Activated naive CD8-positive, alpha-beta T cell treated with anti-CD3 and anti-CD28 coated beads, Interleukin-2, amount 50 U/mL, for 16 hours (primary cell): ENCODE results near the gene ULBP2.
A peak's percentile ranks its signal among the peaks of the same experiment; 100 is the strongest.
"Not testable (repeated sequence)": the region's sequence is repeated elsewhere in the genome, so short reads cannot be mapped to it uniquely, and the experiment has no call there.

Experiments
- DNase-seq: peaks from one replicate; pipeline ENCODE4 v3.0.0-alpha.2; 2020; ENCODE audit warnings: low read depth, low spot score

The ULBP2 gene

GRCh38 chr6:149925974-149926777 is 15.6 kb upstream of the ULBP2 start:
- DNase-seq: peak; percentile 56

DNA sequence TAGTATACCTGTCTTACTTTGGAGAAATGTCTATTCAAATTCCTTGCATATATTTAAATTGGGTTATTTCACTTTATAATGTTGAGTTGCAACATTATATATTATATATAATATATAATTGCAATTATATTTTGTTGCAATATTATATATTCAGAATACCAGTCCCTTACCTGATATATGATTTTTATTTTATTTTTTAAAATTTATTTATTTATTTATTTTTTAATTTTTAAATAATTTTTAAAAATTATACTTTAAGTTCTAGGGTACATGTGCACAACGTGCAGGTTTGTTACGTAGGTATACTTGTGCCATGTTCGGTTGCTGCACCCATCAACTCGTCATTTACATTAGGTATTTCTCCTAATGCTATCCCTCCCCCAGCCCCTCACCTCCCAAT is 14.8 kb upstream of the ULBP2 start:
- not testable (repeated sequence) for DNase-seq

- no peak for DNase-seq
Observed at GRCh38 chr6:149929422-149929821, 12.4 kb upstream of the ULBP2 start.

- no peak for DNase-seq
Observed at GRCh38 chr6:149931501-149931900, 10.3 kb upstream of the ULBP2 start.

- no peak for DNase-seq
Observed at GRCh38 chr6:149933036-149933435, 8.8 kb upstream of the ULBP2 start.

DNA sequence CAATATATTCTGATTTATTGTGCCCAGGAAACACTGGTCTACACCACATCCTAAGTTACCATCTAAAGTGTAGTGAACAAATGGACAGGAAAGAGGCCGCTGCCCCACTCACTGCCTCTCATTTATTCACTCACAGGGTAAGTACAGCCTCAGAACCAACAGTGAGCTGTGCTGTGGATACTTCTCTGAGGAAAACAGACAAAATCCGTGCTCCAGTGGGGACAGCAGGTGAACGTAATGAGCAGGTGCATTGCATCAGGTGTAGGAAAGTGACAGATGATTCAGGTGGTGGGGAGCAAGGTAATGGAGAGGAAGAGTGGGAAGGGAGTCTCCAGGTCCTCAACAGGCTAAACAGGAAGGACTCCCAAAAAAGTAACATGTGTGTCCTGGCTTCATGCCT is 8.4 kb upstream of the ULBP2 start:
- DNase-seq: no peak

- peak; percentile 36 for DNase-seq
Observed at GRCh38 chr6:149934249-149935156, 7.3 kb upstream of the ULBP2 start.

DNA sequence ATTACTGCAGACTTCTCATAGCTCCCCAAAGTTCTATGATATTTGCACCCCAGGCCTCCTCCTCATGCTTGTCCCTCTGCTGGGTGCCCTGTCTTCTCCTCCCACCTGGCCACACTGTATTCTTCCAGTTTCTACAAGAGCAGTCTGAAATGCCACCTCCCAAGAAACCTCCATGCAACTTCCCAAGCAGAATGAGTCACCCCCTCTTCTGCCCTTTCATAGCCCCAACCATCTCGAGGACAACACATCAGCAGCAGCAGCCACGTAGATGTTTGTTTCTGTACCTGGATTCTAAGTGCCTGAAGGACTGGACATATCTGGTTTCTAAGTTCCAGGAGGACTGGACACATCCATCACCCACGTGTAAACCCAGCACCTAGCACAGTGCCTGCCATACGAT is 6.6 kb upstream of the ULBP2 start:
- no peak for DNase-seq

DNA sequence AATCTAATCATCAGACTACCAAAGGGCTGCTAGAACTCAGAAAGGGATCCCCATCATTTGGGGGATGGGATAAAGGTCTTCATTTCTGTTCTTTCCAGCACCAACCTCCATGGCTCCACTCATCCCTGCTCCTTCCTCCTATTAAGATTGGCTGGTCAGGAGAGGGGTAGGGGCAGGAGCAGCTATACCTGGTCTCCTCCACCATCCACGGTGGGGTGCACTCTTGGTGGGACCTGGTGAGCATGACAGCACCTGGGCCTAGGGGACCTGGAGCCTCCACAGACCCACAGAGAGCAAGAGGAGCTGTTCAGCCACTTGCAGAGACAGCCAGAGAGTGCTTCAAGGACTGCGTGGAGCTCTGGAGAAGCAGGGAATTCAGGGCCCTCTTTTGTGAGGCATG is 6.1 kb upstream of the ULBP2 start:
- DNase-seq: no peak

- no peak for DNase-seq
Observed at GRCh38 chr6:149936743-149937142, 5.1 kb upstream of the ULBP2 start.

DNA sequence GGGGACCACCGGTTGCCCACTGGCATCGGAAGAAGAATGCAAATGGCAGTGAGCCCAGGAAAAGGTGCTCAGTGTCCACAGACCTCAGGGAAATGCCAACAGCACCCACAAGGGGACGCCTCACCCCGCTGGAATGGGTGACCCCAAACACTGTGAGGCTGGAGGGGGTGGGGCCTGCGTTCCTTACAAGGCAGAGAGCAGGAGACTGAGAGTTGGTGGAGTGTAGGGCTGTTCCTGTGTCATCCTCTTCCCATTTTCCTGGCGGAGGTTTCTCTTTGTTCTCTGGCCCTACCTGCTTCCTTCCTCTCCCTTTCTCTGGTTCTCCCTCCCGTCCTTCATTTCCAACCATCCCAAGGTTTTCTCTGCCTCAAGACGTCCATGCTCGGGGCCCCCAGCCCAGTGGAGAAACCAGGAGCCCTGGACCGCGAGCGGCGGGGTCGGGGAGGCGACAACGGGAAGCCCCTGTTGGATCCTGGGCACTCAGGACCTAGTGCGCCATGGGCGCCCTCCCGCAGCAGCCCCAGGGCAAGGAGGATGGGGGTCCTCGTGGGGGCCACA is 3.7 kb upstream of the ULBP2 start:
- not testable (repeated sequence) for DNase-seq

DNA sequence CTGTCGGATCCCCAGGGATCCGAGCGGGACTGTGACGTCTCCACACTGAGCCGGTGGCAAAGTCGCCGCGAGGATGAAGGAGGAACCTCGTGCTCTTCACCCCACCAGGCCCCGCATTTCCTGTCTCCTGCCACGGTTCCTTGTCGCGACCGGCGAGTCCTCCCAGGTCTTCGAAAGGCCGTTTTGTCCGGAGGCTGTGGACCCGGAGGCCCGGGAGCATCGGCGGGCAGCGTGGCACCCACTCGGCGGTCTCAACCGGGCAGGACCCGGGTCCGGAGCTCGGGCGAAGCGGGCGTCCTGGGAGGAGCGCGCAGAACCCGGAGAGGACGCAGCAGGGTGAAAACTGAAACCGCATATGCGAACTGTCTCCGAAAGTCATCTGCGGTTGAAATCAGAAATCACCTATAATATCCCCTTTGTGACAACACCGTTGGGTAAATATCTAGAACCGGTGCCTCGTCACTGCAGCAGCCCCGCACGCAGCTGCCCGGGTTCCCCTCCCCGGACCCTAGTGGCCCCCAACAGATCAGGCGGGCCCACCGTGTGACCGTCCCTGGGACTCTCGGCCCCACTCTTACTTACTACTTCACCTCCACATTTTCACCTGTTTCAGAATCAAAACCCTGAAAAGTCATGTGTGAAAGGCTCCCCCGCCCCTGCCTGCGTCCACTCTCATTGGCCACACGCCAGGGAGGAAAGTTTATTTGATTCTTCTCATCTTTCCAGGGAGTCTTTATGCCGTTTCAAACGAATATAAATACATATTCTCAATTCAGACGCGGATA is 3.1 kb upstream of the ULBP2 start:
- peak; percentile 25 for DNase-seq

DNA sequence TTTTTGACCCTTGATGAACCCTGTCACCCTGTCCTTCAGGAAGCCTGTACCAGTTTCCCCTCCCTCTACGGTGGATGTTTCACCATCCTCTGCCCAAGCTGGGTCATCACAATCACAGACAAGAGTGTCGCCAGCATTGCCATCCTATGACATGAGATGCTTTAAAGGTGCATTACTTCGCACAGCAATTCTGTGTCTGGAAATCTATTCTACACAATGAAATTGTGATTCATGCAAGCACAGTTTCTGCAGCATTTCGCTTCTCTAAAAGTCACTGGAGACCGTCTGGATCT is 2.5 kb upstream of the ULBP2 start:
- DNase-seq: no peak

- no peak for DNase-seq
Observed at GRCh38 chr6:149939909-149940671, 1.7 kb upstream of the ULBP2 start.

GRCh38 chr6:149940672-149940982 is 1.2 kb upstream of the ULBP2 start:
- no peak for DNase-seq

GRCh38 chr6:149942461-149942829 is 631 bp downstream of the ULBP2 start:
- DNase-seq: no peak

DNA sequence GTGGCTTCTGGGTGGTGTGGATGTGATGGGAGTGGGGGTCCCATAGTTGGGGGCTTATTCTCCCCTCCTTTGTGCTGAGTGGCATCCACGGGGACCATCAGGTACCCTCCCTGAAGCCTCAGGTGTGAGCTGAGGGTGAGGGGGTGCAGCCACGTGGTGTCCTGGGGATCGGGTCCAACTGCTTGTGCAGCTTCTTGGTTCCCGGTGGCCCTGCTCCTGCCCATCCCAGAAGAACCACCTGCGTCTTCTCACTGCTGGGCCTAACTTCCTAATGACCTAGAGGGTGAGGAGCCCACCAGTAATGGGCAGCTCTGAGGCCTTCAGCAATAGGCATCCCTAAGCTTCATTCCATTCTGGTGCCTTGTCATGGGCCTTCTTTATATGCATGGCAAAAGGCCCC is 1.5 kb downstream of the ULBP2 start:
- not testable (repeated sequence) for DNase-seq

DNA sequence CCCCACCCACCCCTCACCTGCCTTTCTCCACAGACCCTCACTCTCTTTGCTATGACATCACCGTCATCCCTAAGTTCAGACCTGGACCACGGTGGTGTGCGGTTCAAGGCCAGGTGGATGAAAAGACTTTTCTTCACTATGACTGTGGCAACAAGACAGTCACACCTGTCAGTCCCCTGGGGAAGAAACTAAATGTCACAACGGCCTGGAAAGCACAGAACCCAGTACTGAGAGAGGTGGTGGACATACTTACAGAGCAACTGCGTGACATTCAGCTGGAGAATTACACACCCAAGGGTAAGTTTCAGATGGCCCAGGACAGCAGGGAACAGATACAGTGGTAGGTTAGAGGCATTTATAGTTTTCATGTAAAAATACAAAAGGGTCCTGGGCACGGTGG is 3.5 kb downstream of the ULBP2 start:
- DNase-seq: not testable (repeated sequence)

GRCh38 chr6:149946631-149947030 is 4.8 kb downstream of the ULBP2 start:
- not testable (repeated sequence) for DNase-seq

DNA sequence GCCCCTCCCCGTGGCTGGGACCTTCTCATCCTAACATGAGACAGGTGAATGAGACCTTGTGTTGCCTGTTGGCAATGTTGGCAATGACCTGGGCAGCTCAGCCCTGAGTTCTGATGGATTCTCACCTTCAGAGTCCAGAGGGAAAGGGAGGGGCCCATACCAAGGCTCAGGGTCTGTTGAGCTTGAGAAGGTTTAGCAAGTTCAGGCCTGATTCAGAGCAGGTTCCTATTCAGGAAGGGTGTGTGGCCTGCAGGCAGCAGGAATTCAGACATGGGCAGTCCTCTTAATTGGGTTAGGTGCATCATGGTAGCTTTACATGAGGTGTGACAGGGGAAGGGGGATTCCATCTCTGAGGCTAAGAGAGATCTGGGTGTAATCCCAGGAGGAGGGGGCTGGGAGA is 5.7 kb downstream of the ULBP2 start:
- DNase-seq: not testable (repeated sequence)

- no peak for DNase-seq
Observed at GRCh38 chr6:149948011-149948410, 6.2 kb downstream of the ULBP2 start.
